ENCODE measurements around the gene C19orf47.
"Not testable (repeated sequence)": the region's sequence is repeated elsewhere in the genome, so short reads cannot be mapped to it uniquely, and the experiment has no call there.

The C19orf47 gene

GRCh38 chr19:40376286-40376862 lies 28.2 kb upstream of the C19orf47 start:
- no peak for TF ChIP-seq CTCF (IDR thresholded peaks at IDR 0.05; ENCODE audit: control insufficient read depth, extremely low read depth, insufficient read depth)
- no peak overlapping the region for H3K4me3 ChIP-seq (ENCODE audit: low read depth, low read length)
- DNase-seq (ENCODE audit: low read depth): no peak

GRCh38 chr19:40374084-40374483 lies 25.9 kb upstream of the C19orf47 start:
- no peak for DNase-seq (ENCODE audit: low read depth)
- TF ChIP-seq CTCF (IDR thresholded peaks at IDR 0.05; ENCODE audit: control insufficient read depth, extremely low read depth, insufficient read depth): no peak
- no peak overlapping the region for H3K4me3 ChIP-seq (ENCODE audit: low read depth, low read length)

GRCh38 chr19:40371802-40372122 lies 23.6 kb upstream of the C19orf47 start:
- TF ChIP-seq CTCF (IDR thresholded peaks at IDR 0.05; ENCODE audit: control insufficient read depth, extremely low read depth, insufficient read depth): no peak
- no peak for DNase-seq (ENCODE audit: low read depth)
- no peak overlapping the region for H3K4me3 ChIP-seq (ENCODE audit: low read depth, low read length)

- no peak for DNase-seq (ENCODE audit: low read depth)
- no peak for TF ChIP-seq CTCF (IDR thresholded peaks at IDR 0.05; ENCODE audit: control insufficient read depth, extremely low read depth, insufficient read depth)
- no peak overlapping the region for H3K4me3 ChIP-seq (ENCODE audit: low read depth, low read length)
Measured at GRCh38 chr19:40370997-40371801, 23.0 kb upstream of the C19orf47 start.

GRCh38 chr19:40370253-40370652 lies 22.1 kb upstream of the C19orf47 start:
- not testable (repeated sequence) for DNase-seq (ENCODE audit: low read depth); H3K4me3 ChIP-seq (ENCODE audit: low read depth, low read length)

GRCh38 chr19:40369797-40370196 lies 21.6 kb upstream of the C19orf47 start:
- no peak for DNase-seq (ENCODE audit: low read depth)
- TF ChIP-seq CTCF (IDR thresholded peaks at IDR 0.05; ENCODE audit: control insufficient read depth, extremely low read depth, insufficient read depth): no peak
- no peak overlapping the region for H3K4me3 ChIP-seq (ENCODE audit: low read depth, low read length)

GRCh38 chr19:40367577-40368434 lies 19.6 kb upstream of the C19orf47 start:
- DNase-seq (ENCODE audit: low read depth): no peak
- no peak for TF ChIP-seq CTCF (IDR thresholded peaks at IDR 0.05; ENCODE audit: control insufficient read depth, extremely low read depth, insufficient read depth)

More at GRCh38 chr19:40367577-40368434, 19.6 kb upstream of the C19orf47 start:
- H3K4me3 ChIP-seq (ENCODE audit: low read depth, low read length): no peak overlapping the region
